GM23338 (cell line): ENCODE measurements around the gene GRIK1.

Experiments
- CTCF ChIP-seq, 2 experiments: fragments of 200-600 bp in 1 of 2; sonication (generic) in 1 of 2; conservative IDR thresholded peaks; 2 replicates each; pipeline versions ENCODE4 v1.5.1 to v1.6.1; 2016 to 2017; ENCODE audit warnings: antibody characterized with exemption in 2 of 2, low read depth in 2 of 2, mild to moderate bottlenecking in 2 of 2, moderate library complexity in 1 of 2
- EZH2 ChIP-seq: fragments of 200-600 bp; sonication (generic); IDR thresholded peaks from one replicate; pipeline ENCODE4 v1.8.0; 2017; ENCODE audit warnings: antibody characterized with exemption, mild to moderate bottlenecking, low read depth; ENCODE audit not compliant: unreplicated experiment
- EZH2phosphoT487 ChIP-seq: fragments of 200-600 bp; sonication (generic); IDR thresholded peaks from one replicate; pipeline ENCODE4 v1.8.1; 2018; ENCODE audit warnings: antibody characterized with exemption; ENCODE audit not compliant: unreplicated experiment
- POLR2AphosphoS5 ChIP-seq: IDR thresholded peaks from 2 replicates; pipeline ENCODE4 v1.6.1; 2016; ENCODE audit warnings: antibody characterized with exemption, low read depth
- REST ChIP-seq: IDR thresholded peaks from one replicate; pipeline ENCODE4 v1.6.1; 2018; ENCODE audit warnings: antibody characterized with exemption; ENCODE audit not compliant: unreplicated experiment

GRCh38 chr21:29513535-29513934 is 426.3 kb downstream of the GRIK1 start:
- TF ChIP-seq CTCF (conservative IDR thresholded peaks at IDR 0.05; ENCODE audit: low read depth in 2 of 2) (no peak), REST (no peak), EZH2phosphoT487 (no peak), POLR2AphosphoS5 (no peak), EZH2 (no peak)
